Motor neuron (in vitro differentiated cells): Measurements from ENCODE around the gene PHF23. TPM values are rescaled to one million over a fixed set of nuclear protein-coding genes. Genes with fewer than 3 reads are reported as not detected.

ENCODE experiments used
- ATAC-seq, 8 experiments: fragments of 200-7000 bp; cut with Tn5 transposase; replicated peaks in 6 of 8; 2 replicates each; pipeline ENCODE4 v1.8.0; 2021; ENCODE audit warnings: mild to moderate bottlenecking in 8 of 8, moderate library complexity in 8 of 8
- H3K27ac ChIP-seq, 2 donors: fragments of 250-450 bp; sonication (Bioruptor Pico); 2 replicates each; pipeline ENCODE4 v1.9.0; 2021; ENCODE audit warnings: antibody characterized with exemption in 2 of 2, mild to moderate bottlenecking in 2 of 2, moderate library complexity in 1 of 2
- H3K4me1 ChIP-seq, 2 donors: fragments of 250-450 bp; sonication (Bioruptor Pico); replicated peaks in 1 of 2; 2 replicates each; pipeline ENCODE4 v1.6.1; 2021; ENCODE audit warnings: antibody characterized with exemption in 2 of 2, mild to moderate bottlenecking in 2 of 2, moderate library complexity in 1 of 2
- H3K4me3 ChIP-seq, 5 donors: fragments of 250-450 bp; sonication (Bioruptor Pico); 2 replicates each; pipeline ENCODE4 v1.9.0; 2021; ENCODE audit warnings: antibody characterized with exemption in 5 of 5, mild to moderate bottlenecking in 5 of 5, moderate library complexity in 4 of 5
- WGBS, 10 experiments: fragments of 450-650 bp; shearing (Covaris generic); methylation state at CpG; one replicate each; pipeline ENCODE4 v1.0.0; 2022; 5-methylcytosine and 5-hydroxymethylcytosine counted together
- in situ Hi-C, 9 experiments: fragments of 400-800 bp; cut with MboI; loops; one replicate each; pipeline ENCODE4 v1.15.0; 2021; ENCODE audit warnings: low sequenced_read_pairs in 9 of 9, low pct_unique_long_range_greater_than_20kb in 2 of 9; ENCODE audit not compliant: unreplicated experiment in 9 of 9
- total RNA-seq, 8 experiments: library from RNA; unstranded; fragments of 300-600 nt; gene quantifications; 2 replicates each; pipeline versions ENCODE4 v1.2.3 to v1.2.4, GENCODE V29; 2022

Gene PHF23
- total RNA-seq, 8 experiments from 2014 or later: 25.2 to 63.1 (median 49.4) TPM

DNA sequence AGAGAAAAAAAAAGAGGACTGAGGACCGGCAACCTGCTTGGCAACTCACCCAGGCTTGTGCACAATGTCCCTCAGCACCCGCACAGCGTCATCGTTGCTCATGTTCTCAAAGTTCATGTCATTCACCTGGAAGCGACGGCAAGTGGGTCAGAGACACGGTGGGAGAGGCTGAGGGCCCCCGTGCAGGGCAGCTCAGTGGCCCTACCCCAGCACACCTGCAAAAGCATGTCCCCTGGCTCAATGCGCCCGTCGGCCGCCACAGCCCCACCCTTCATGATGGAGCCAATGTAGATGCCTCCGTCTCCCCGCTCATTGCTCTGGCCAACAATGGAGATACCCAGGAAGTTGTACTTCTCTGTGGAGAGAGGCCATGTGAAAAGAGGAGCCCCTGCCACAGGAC is 10.3 kb downstream of the PHF23 start:
- no peak overlapping the region for H3K27ac ChIP-seq
- WGBS, 10 experiments: 75 to 100% (median 99%) methylated on average over 1 to 6 of the region's 14 CpGs; no CpG with 5 or more reads in 2 of the 10 experiments
- H3K4me1 ChIP-seq: peaks cover 12 to 13% of the 10 kb centered on the region in 2 donors
- H3K4me3 ChIP-seq: no peak overlapping the region
- no peak for ATAC-seq
- in situ Hi-C loops: no loop called here

- Histone ChIP-seq H3K27ac (no peak overlapping the region), H3K4me3 (no peak overlapping the region), H3K4me1 (peaks cover 2 to 4% of the 10 kb centered on the region in 2 donors)
- in situ Hi-C loops: no loop called here
- 73 to 100% (median 93%) methylated on average over 2 to 10 of the region's 31 CpGs; no CpG with 5 or more reads in 4 of the 10 experiments for WGBS, 10 experiments
- ATAC-seq: no peak
Measured at GRCh38 chr17:7226721-7227710, 12.2 kb downstream of the PHF23 start.

DNA sequence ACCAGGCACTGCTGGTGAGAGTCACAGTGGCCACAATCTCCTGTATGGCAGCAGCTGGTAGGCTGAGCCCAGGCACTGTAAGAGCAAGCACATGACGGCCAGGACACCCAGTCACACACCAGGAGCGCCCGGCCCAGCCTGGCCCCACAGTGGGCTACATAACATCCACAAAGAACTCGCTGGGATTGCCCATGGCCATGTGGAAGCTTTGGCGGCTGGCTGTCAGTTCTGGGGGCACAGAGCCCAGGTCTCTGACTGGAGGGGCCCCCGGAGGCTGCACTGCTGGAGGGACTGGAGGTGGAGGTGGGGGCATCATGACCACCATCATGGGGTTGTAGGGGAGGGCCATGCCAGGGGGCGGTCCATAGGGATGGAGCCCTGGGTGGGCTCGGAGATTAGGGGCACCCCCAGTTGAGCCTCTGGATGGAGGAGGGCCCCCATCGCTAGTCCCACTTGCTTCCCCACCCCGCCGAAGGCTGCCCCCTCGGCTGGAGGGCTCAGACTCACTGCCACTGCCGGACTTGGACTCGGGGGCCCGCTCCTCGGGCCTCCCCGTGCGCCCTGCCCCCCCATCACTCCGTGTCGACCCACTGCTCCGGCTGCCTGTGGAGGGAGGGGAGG is 13.4 kb downstream of the PHF23 start:
- Histone ChIP-seq H3K27ac (no peak overlapping the region), H3K4me1 (peaks cover 1 to 3% of the 10 kb centered on the region in 2 donors), H3K4me3 (no peak overlapping the region)
- in situ Hi-C loops: no loop called here
- 93 to 100% (median 96%) methylated on average over 3 to 5 of the region's 21 CpGs; no CpG with 5 or more reads in 7 of the 10 experiments for WGBS, 10 experiments
- peak in 4 of 8 experiments; percentile 3 to 11 (median 4) for ATAC-seq

GRCh38 chr17:7224661-7225111 is 14.6 kb downstream of the PHF23 start:
- in situ Hi-C loops: no loop called here
- WGBS, 10 experiments: 100% methylated on average over 1 of the region's 15 CpGs; no CpG with 5 or more reads in 8 of the 10 experiments

GRCh38 chr17:7224110-7224509 is 15.1 kb downstream of the PHF23 start:
- H3K27ac ChIP-seq: no peak overlapping the region
- no peak overlapping the region for H3K4me3 ChIP-seq
- no peak for ATAC-seq
- in situ Hi-C loops: no loop called here
- WGBS, 10 experiments: 89% methylated on average over 1 of the region's 10 CpGs; no CpG with 5 or more reads in 9 of the 10 experiments
- peaks cover 7 to 12% of the 10 kb centered on the region in 2 donors for H3K4me1 ChIP-seq

More at GRCh38 chr17:7224661-7225111, 14.6 kb downstream of the PHF23 start:
- Histone ChIP-seq H3K4me1 (peaks cover 7 to 8% of the 10 kb centered on the region in 2 donors), H3K4me3 (no peak overlapping the region), H3K27ac (no peak overlapping the region)
- no peak for ATAC-seq

GRCh38 chr17:7223375-7223774 is 15.9 kb downstream of the PHF23 start:
- Histone ChIP-seq H3K4me1 (peaks cover 7 to 18% of the 10 kb centered on the region in 2 donors), H3K4me3 (no peak overlapping the region), H3K27ac (no peak overlapping the region)
- in situ Hi-C loops: no loop called here
- 65 to 100% (median 91%) methylated on average over 1 to 4 of the region's 4 CpGs; no CpG with 5 or more reads in 4 of the 10 experiments for WGBS, 10 experiments
- ATAC-seq: no peak

- Histone ChIP-seq H3K4me3 (no peak overlapping the region), H3K27ac (no peak overlapping the region), H3K4me1 (peaks cover 12 to 22% of the 10 kb centered on the region in 2 donors)
- WGBS, 10 experiments: 50 to 87% (median 69%) methylated on average over 1 to 5 of the region's 7 CpGs; no CpG with 5 or more reads in 4 of the 10 experiments
- no peak for ATAC-seq
- in situ Hi-C loops: no loop called here
Measured at GRCh38 chr17:7222972-7223292, 16.3 kb downstream of the PHF23 start.

DNA sequence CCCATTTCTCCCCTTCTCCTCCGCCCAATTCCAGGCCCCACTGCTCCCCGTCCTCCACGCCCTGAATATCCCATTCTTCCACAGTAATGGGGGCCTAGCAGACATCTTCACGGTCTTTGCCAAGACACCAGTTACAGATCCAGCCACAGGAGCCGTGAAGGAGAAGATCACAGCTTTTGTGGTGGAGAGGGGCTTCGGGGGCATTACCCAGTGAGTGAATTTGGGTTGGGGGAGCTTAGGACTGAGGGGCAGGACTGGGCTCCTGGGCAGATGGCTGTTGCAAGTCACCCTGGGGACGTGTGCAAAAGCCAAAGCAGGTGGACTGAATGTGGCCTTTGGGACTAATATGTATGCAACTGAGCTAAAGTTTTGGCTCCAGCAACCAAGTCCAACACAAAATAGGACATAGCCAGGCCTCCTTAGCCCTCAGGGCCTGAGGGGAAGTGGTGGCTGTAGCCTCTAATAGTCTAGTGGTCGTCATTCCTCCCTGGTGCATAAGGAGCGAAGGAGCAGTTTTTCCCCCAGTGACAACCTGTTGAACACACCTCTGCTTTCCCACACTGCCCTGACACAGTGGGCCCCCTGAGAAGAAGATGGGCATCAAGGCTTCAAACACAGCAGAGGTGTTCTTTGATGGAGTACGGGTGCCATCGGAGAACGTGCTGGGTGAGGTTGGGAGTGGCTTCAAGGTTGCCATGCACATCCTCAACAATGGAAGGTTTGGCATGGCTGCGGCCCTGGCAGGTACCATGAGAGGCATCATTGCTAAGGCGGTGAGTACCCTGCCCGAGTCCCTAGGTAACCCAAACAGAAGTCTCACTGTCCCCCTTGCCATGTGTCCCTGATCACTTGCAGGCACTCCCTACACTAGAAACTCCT is 16.9 kb downstream of the PHF23 start:
- 0 to 100% (median 91%) methylated on average over 1 to 5 of the region's 15 CpGs; no CpG with 5 or more reads in 3 of the 10 experiments for WGBS, 10 experiments
- Histone ChIP-seq H3K4me3 (no peak overlapping the region), H3K4me1 (peaks cover 14 to 25% of the 10 kb centered on the region in 2 donors), H3K27ac (no peak overlapping the region)
- in situ Hi-C loops: no loop called here
- ATAC-seq: no peak

GRCh38 chr17:7221278-7222092 is 17.8 kb downstream of the PHF23 start:
- ATAC-seq: no peak
- H3K4me3 ChIP-seq: no peak overlapping the region
- WGBS, 10 experiments: 0 to 100% (median 95%) methylated on average over 1 to 4 of the region's 10 CpGs; no CpG with 5 or more reads in 4 of the 10 experiments
- peaks cover 14 to 25% of the 10 kb centered on the region in 2 donors for H3K4me1 ChIP-seq
- no peak overlapping the region for H3K27ac ChIP-seq
- in situ Hi-C loops: no loop called here

DNA sequence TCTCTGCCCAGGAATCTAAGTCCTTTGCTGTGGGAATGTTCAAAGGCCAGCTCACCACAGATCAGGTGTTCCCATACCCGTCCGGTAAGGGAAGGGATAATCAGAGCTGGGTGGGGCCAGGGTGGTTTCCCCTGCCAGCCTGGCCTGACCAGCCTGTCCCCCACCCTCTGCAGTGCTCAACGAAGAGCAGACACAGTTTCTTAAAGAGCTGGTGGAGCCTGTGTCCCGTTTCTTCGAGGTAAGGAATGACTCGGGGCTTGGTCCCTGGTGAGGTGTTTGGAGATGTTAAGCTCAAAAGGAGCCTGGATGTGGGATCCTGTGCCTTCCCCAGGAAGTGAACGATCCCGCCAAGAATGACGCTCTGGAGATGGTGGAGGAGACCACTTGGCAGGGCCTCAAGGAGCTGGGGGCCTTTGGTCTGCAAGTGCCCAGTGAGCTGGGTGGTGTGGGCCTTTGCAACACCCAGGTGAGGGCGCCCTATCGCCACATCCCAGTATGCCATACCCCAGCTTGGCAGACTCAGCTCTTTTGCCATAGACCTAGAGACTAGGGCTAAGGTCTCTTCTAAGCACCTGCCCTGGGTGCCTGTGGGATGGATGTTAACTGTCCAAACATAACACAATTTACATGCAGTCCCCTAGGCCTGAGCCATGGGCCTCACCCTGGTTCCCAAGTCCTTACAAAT is 18.5 kb downstream of the PHF23 start:
- peak overlapping the region; percentile 68 to 77 for H3K27ac ChIP-seq
- WGBS, 10 experiments: 27 to 67% (median 60%) methylated on average over 1 to 3 of the region's 11 CpGs; no CpG with 5 or more reads in 7 of the 10 experiments
- peak overlapping the region; percentile 72 to 91 (median 78) for H3K4me3 ChIP-seq
- H3K4me1 ChIP-seq: peaks cover 14 to 25% of the 10 kb centered on the region in 2 donors
- ATAC-seq: peak in 4 of 8 experiments; percentile 4 to 34 (median 8)
- in situ Hi-C loops: no loop called here

DNA sequence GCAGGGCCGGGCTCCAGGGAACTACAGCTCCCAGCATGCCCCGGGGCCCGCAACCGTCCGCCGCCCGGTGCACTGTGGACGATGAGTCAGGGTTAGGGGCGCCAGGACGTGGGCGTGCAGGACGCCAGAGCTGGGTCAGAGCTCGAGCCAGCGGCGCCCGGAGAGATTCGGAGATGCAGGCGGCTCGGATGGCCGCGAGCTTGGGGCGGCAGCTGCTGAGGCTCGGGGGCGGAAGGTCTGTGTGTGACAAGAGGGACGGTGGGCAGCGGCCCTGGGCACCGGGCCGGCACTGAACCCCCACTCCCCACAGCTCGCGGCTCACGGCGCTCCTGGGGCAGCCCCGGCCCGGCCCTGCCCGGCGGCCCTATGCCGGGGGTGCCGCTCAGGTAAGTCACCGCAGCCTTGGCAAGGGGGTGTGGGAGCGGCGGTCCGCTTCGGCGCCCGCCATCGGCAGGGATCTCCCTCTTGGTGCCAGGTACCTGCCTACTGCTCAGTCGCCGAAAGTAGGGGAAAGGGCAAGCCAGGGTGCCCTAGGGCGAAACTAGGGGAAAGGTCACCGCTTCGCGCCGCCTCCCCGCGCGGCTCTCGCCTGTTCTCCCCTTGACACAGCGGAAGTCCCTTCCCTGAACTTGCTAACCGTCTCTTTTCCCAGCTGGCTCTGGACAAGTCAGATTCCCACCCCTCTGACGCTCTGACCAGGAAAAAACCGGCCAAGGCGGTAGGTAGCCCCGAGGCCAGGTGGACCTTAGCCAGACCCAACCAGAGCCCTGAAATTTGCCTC is 19.3 kb downstream of the PHF23 start, which contains the start of the genes ACADVL and DLG4:
Gene ACADVL, plus strand, starts transcription at position 127 of the 781 bp plus-strand sequence. Its CDS starts 47 bp downstream, at position 174.
Gene DLG4, minus strand, starts transcription at position 25 of the 781 bp plus-strand sequence.
- 0 to 1% (median 0%) methylated on average over 2 to 12 of the region's 63 CpGs; no CpG with 5 or more reads in 5 of the 10 experiments for WGBS, 10 experiments
- H3K27ac ChIP-seq: peak within 1 kb of the TSS; percentile 68 to 77
- in situ Hi-C loops: no loop called here
- peak within 1 kb of the TSS; percentile 72 to 91 (median 78) for H3K4me3 ChIP-seq
- peak; percentile 58 to 75 (median 70) for ATAC-seq
- peaks cover 14 to 25% of the 10 kb centered on the region in 2 donors for H3K4me1 ChIP-seq
